Vagina (tissue), 2 donors: Measurements from ENCODE around the gene MLF1.

ENCODE experiments used
- CTCF ChIP-seq, 3 experiments: fragments of 450-650 bp in 2 of 3; fragments of 200-600 bp in 1 of 3; sonication (generic) in 1 of 3; IDR thresholded peaks; one replicate each; pipeline ENCODE4 v1.5.1; 2017 to 2019; ENCODE audit warnings: antibody characterized with exemption in 3 of 3, mild to moderate bottlenecking in 2 of 3, moderate library complexity in 2 of 3
- POLR2A ChIP-seq, 2 donors: fragments of 450-650 bp; IDR thresholded peaks; one replicate each; pipeline ENCODE4 v1.6.1; 2017; ENCODE audit warnings: antibody characterized with exemption in 2 of 2, mild to moderate bottlenecking in 2 of 2, moderate library complexity in 2 of 2
- POLR2AphosphoS5 ChIP-seq, 2 donors: sonication (generic); formaldehyde crosslinking; IDR thresholded peaks; one replicate each; pipeline ENCODE4 v1.9.0; 2017; ENCODE audit warnings: antibody characterized with exemption in 2 of 2, mild to moderate bottlenecking in 2 of 2, low read depth in 1 of 2; ENCODE audit not compliant: insufficient read depth in 1 of 2

DNA sequence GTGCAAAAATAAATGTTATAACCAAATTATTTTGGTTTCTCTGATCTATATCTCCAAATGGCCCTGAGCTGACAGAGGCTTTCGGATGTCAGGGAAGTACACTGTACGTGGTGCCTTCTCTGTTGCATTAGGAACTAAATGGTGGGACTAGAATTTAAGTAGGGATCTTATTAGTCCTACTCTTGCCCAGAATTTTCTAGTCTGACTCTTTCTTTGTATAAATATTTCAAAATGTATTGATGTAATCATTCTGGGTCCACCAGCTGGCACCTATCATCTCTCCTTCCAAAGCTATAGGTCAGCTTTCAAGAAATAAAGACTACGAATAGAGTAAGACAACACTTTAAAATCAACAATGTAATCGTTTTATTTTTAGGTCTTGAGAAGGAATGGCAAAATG is 22.3 kb upstream of the MLF1 start:
- TF ChIP-seq CTCF (IDR thresholded peaks at IDR 0.05) (no peak), POLR2AphosphoS5 (IDR thresholded peaks at IDR 0.05; ENCODE audit: insufficient read depth in 1 of 2, low read depth in 1 of 2) (no peak), POLR2A (IDR thresholded peaks at IDR 0.05) (no peak)
